HepG2 (cell line): Measurements from ENCODE around the gene TMEM164. TPM values are rescaled to one million over a fixed set of nuclear protein-coding genes. Genes with fewer than 3 reads are reported as not detected.

Experiments used
- ATAC-seq: fragments of 200-7000 bp; cut with Tn5 transposase; 3 replicates; pipeline ENCODE4 v1.9.1; 2020; ENCODE audit warnings: mild to moderate bottlenecking, moderate library complexity
- BruUV-seq: library from RNA; stranded (reverse); fragments of 400-500 nt; replicated peaks from 2 replicates; lab custom pipeline; 2021; lab: Mats Ljungman, UMichigan
- CTCF ChIA-PET: fragments of 300-600 bp; formaldehyde crosslinking; extraction: SDS; loops from one replicate; lab custom pipeline; 2021; ENCODE audit warnings: low total read pairs, inconsistent platforms, low intra/inter-chr PET ratio; lab: Yijun Ruan, JAX
- POLR2A ChIA-PET: fragments of 350-600 bp; sonication (Branson Sonifier 250); formaldehyde crosslinking; loops from one replicate; lab custom pipeline; 2020; ENCODE audit warnings: antibody characterized with exemption, inconsistent platforms; lab: Yijun Ruan, JAX
- DNase-seq: peaks from one replicate; pipeline ENCODE4 v3.0.0-alpha.2; 2015; ENCODE audit warnings: low spot score
- FAIRE-seq: peaks from 3 replicates; lab custom pipeline; 2011; peaks lifted over from hg19 to GRCh38; lab: Jason Lieb, UNC
- H2AFZ ChIP-seq: one replicate; pipeline ENCODE4 v1.6.1; 2011; ENCODE audit warnings: low read length, inconsistent platforms
- H3K27ac ChIP-seq: fragments of 300-600 bp; 3 replicates; pipeline ENCODE4 v1.8.0; 2011; ENCODE audit warnings: mixed run types, mild to moderate bottlenecking, mixed read lengths, low read length, inconsistent platforms; ENCODE audit not compliant: insufficient read depth; ENCODE audit errors: extremely low read length
- H3K27me3 ChIP-seq, 2 experiments: fragments of 200-600 bp in 1 of 2; 2 replicates in 1 of 2; 3 replicates in 1 of 2; pipeline versions ENCODE4 v1.6.0 to v1.8.0; 2011; ENCODE audit warnings: low read length in 2 of 2, mild to moderate bottlenecking in 2 of 2, moderate library complexity in 2 of 2, inconsistent platforms in 1 of 2; ENCODE audit not compliant: insufficient read depth in 2 of 2, control insufficient read depth in 1 of 2
- H3K36me3 ChIP-seq, 2 experiments: fragments of 200-600 bp in 1 of 2; replicated peaks in 1 of 2; 2 replicates in 1 of 2; 3 replicates in 1 of 2; pipeline versions ENCODE4 v1.5.1 to v1.8.0; 2011; ENCODE audit warnings: low read length in 2 of 2, inconsistent platforms in 1 of 2; ENCODE audit not compliant: insufficient read depth in 2 of 2, control insufficient read depth in 1 of 2
- H3K4me1 ChIP-seq: 2 replicates; pipeline ENCODE4 v1.5.1; 2012; ENCODE audit warnings: low read length, inconsistent platforms; ENCODE audit not compliant: insufficient read depth
- H3K4me2 ChIP-seq: 2 replicates; pipeline ENCODE4 v1.6.0; 2011; ENCODE audit warnings: low read depth, low read length, inconsistent platforms
- H3K4me3 ChIP-seq, 3 experiments: fragments of 200-600 bp in 1 of 3; sonication (generic), shearing (Covaris generic) in 1 of 3; replicated peaks in 1 of 3; 2 replicates each; pipeline ENCODE4 v1.5.1; 2011 to 2016; ENCODE audit warnings: low read length in 3 of 3, inconsistent platforms in 2 of 3, low read depth in 2 of 3, mild to moderate bottlenecking in 2 of 3, control low read depth in 1 of 3, mixed read lengths in 1 of 3; ENCODE audit not compliant: insufficient read depth in 1 of 3
- H3K79me2 ChIP-seq: one replicate; pipeline ENCODE4 v1.6.1; 2011; ENCODE audit warnings: low read length, inconsistent platforms; ENCODE audit not compliant: insufficient read depth
- H3K9ac ChIP-seq: 2 replicates; pipeline ENCODE4 v1.6.0; 2011; ENCODE audit warnings: mild to moderate bottlenecking, low read depth, low read length, inconsistent platforms; ENCODE audit not compliant: insufficient read depth
- H3K9me3 ChIP-seq: 2 replicates; pipeline ENCODE4 v1.5.1; 2012; ENCODE audit warnings: mild to moderate bottlenecking, low read length
- H4K20me1 ChIP-seq: 2 replicates; pipeline ENCODE4 v1.6.0; 2011; ENCODE audit warnings: inconsistent platforms, mild to moderate bottlenecking, low read length, moderate library complexity; ENCODE audit not compliant: insufficient read depth
- AFF4 ChIP-seq: sonication (generic); formaldehyde crosslinking; IDR thresholded peaks from 2 replicates; pipeline ENCODE4 v1.4.0; 2020; ENCODE audit warnings: missing genetic modification reagents
- CSRNP2 ChIP-seq: sonication (generic); formaldehyde crosslinking; conservative IDR thresholded peaks from 2 replicates; pipeline ENCODE4 v1.8.0; 2022; ENCODE audit warnings: low read depth, missing genetic modification reagents
- NCOA2 ChIP-seq: sonication (generic); formaldehyde crosslinking; IDR thresholded peaks from 2 replicates; pipeline ENCODE4 v1.8.0; 2022; ENCODE audit warnings: inconsistent platforms
- PITX1 ChIP-seq: sonication (generic); formaldehyde crosslinking; IDR thresholded peaks from 2 replicates; pipeline ENCODE4 v1.5.1; 2020; ENCODE audit warnings: mild to moderate bottlenecking, missing genetic modification reagents
- SOX5 ChIP-seq: IDR thresholded peaks from 2 replicates; pipeline ENCODE4 v1.6.1; 2016; ENCODE audit warnings: borderline replicate concordance
- ZBTB20 ChIP-seq: sonication (generic); formaldehyde crosslinking; IDR thresholded peaks from 2 replicates; pipeline ENCODE4 v1.8.1; 2023; ENCODE audit warnings: missing genetic modification reagents, low read depth, mild to moderate bottlenecking, borderline replicate concordance
- ZGPAT ChIP-seq: IDR thresholded peaks from 2 replicates; pipeline ENCODE4 v1.6.1; 2016; ENCODE audit warnings: mild to moderate bottlenecking
- ZNF235 ChIP-seq: sonication (generic); formaldehyde crosslinking; IDR thresholded peaks from 2 replicates; pipeline ENCODE4 v1.8.1; 2023; ENCODE audit warnings: mild to moderate bottlenecking, missing genetic modification reagents, borderline replicate concordance
- ZNF552 ChIP-seq: sonication (generic); formaldehyde crosslinking; IDR thresholded peaks from 2 replicates; pipeline ENCODE4 v1.9.0; 2022; ENCODE audit warnings: missing genetic modification reagents, mild to moderate bottlenecking, borderline replicate concordance
- WGBS: methylation state at CpG from one replicate; pipeline ENCODE4 v1.1.6; 2017; ENCODE audit warnings: low lambda C conversion rate; 5-methylcytosine and 5-hydroxymethylcytosine counted together
- in situ Hi-C: cut with HindIII; loops from 2 replicates; pipeline ENCODE4 v1.10.0; 2017; ENCODE audit warnings: low pct_unique_long_range_greater_than_20kb; ENCODE audit not compliant: extremely low pct_ligation_motif_present
- intact Hi-C: fragments of 100-400 bp; cut with micrococcal nuclease; formaldehyde crosslinking; loops from one replicate; pipeline ENCODE4 v1.10.0; 2022; ENCODE audit not compliant: unreplicated experiment
- polyA plus RNA-seq, 8 experiments: library from polyadenylated mRNA; depleted of rRNA in 3 of 8; stranded (reverse) in 7 of 8; unstranded in 1 of 8; fragments of >200 nt; fragmentation: Illumina TruSeq in 4 of 8; extraction: Trizol in 4 of 8; gene quantifications; 2 replicates each; pipeline versions ENCODE4 v1.2.1 to v1.2.3, GENCODE V29; 2011 to 2016; ENCODE audit warnings: low read depth in 4 of 8, missing spikeins in 1 of 8, mixed read lengths in 1 of 8; ENCODE audit not compliant: insufficient read depth in 1 of 8
- total RNA-seq, 5 experiments: library from RNA; depleted of rRNA; stranded (reverse); fragments of >200 nt; fragmentation: Illumina TruSeq; extraction: Trizol; gene quantifications; 2 replicates each; pipeline ENCODE4 v1.2.3, GENCODE V29; 2016; ENCODE audit warnings: low read depth in 1 of 5

TMEM164 gene
- total and polyA plus RNA-seq, 2 of the 13 experiments (the other 11 are each of a cell fraction or from before 2014, with no cell fraction given) = 5.8 to 13.2 TPM

- H2AFZ ChIP-seq = no peak overlapping the region
- H3K27ac ChIP-seq = no peak overlapping the region
- no peaks in the 10 kb centered on the region for H3K9me3 ChIP-seq
- FAIRE-seq (no peak), ATAC-seq (no peak), DNase-seq (no peak)
- WGBS = 100% methylated on average over 1 of the region's 1 CpG
- CTCF ChIA-PET = no interaction called here
- intact Hi-C loops = no loop called here
- no peak overlapping the region for H3K4me2 ChIP-seq
- H3K79me2 ChIP-seq = no peaks in the 10 kb centered on the region
- H3K36me3 ChIP-seq = no peaks in the 10 kb centered on the region
- H3K9ac ChIP-seq = no peak overlapping the region
- 0 out of 2 replicates have a peak, but pooled peaks cover 5% of the 10 kb centered on the region for H3K4me1 ChIP-seq
- H3K27me3 ChIP-seq = no peaks in the 10 kb centered on the region
- in situ Hi-C loops = no loop called here
- POLR2A ChIA-PET = no interaction called here
- no TSS peak for BruUV-seq
- H4K20me1 ChIP-seq = no peaks in the 10 kb centered on the region
- no peak overlapping the region for H3K4me3 ChIP-seq
- no peak for TF ChIP-seq SOX5
- TF ChIP-seq NCOA2 = no peak
- no peak for TF ChIP-seq ZNF552 (CRISPR knock-in tag)
Observed at GRCh38 chrX:110131031-110131430, 128.1 kb downstream of the TMEM164 start.

- WGBS = 88% methylated on average over 1 of the region's 1 CpG
- H3K4me2 ChIP-seq = no peak overlapping the region
- no peak overlapping the region for H3K27ac ChIP-seq
- FAIRE-seq (no peak), ATAC-seq (no peak), DNase-seq (no peak)
- no peaks in the 10 kb centered on the region for H3K9me3 ChIP-seq
- intact Hi-C loops = no loop called here
- H3K4me3 ChIP-seq = no peak overlapping the region
- H3K4me1 ChIP-seq = no peaks in the 10 kb centered on the region
- in situ Hi-C loops = no loop called here
- H3K36me3 ChIP-seq = no peaks in the 10 kb centered on the region
- no peaks in the 10 kb centered on the region for H4K20me1 ChIP-seq
- H3K79me2 ChIP-seq = no peaks in the 10 kb centered on the region
- H3K27me3 ChIP-seq = no peaks in the 10 kb centered on the region
- no TSS peak for BruUV-seq
- H2AFZ ChIP-seq = no peak overlapping the region
- ChIA-PET POLR2A (no interaction called here), CTCF (no interaction called here)
- no peak overlapping the region for H3K9ac ChIP-seq
- TF ChIP-seq ZNF235 (CRISPR knock-in tag) (no peak), PITX1 (no peak), AFF4 (CRISPR knock-in tag) (no peak), ZGPAT (CRISPR knock-in tag) (no peak), ZBTB20 (CRISPR knock-in tag) (no peak), CSRNP2 (CRISPR knock-in tag) (no peak)
Observed at GRCh38 chrX:110132450-110133114, 129.7 kb downstream of the TMEM164 start.
